Type B pancreatic cell (in vitro differentiated cells): ENCODE measurements around the gene EIF3I. TPM values are rescaled to one million over a fixed set of nuclear protein-coding genes. Genes with fewer than 3 reads are reported as not detected.

ENCODE experiments used
- DNase-seq: peaks from one replicate; pipeline ENCODE4 v3.0.0; 2021; ENCODE audit warnings: mixed read lengths; ENCODE audit not compliant: unreplicated experiment; ENCODE audit errors: extremely low spot score
- H3K27ac Mint-ChIP-seq: 2 replicates; pipeline ENCODE4 v1.8.0; 2021; ENCODE audit warnings: mild to moderate bottlenecking, mixed read lengths
- H3K27me3 Mint-ChIP-seq: 2 replicates; pipeline ENCODE4 v1.8.0; 2021; ENCODE audit warnings: mixed read lengths
- H3K36me3 Mint-ChIP-seq: 2 replicates; pipeline ENCODE4 v1.8.0; 2021; ENCODE audit warnings: mixed read lengths
- H3K4me1 Mint-ChIP-seq: one replicate; pipeline ENCODE4 v1.8.0; 2021; ENCODE audit warnings: mixed read lengths; ENCODE audit not compliant: unreplicated experiment
- H3K4me3 Mint-ChIP-seq: 2 replicates; pipeline ENCODE4 v1.8.0; 2021; ENCODE audit warnings: mild to moderate bottlenecking, mixed read lengths
- H3K9me3 Mint-ChIP-seq: 2 replicates; pipeline ENCODE4 v1.8.0; 2021; ENCODE audit warnings: mixed read lengths
- CTCF ChIP-seq: fragments of 200-600 bp; sonication (generic); conservative IDR thresholded peaks from 2 replicates; pipeline ENCODE4 v1.5.0; 2021; ENCODE audit warnings: antibody characterized with exemption, mild to moderate bottlenecking
- total RNA-seq: library from RNA; stranded (reverse); gene quantifications from 2 replicates; pipeline ENCODE4 v1.2.1, GENCODE V29; 2021; ENCODE audit warnings: low replicate concordance

EIF3I gene
- total RNA-seq, 1 donor from 2014 or later, result 179 TPM

GRCh38 chr1:32239790-32240139, 17.6 kb downstream of the EIF3I start:
- no peak for DNase-seq
- no peaks in the 10 kb centered on the region for H3K9me3 Mint-ChIP-seq
- H3K27ac Mint-ChIP-seq, result peak overlapping the region; percentile 55
- no peak for TF ChIP-seq CTCF
- no peaks in the 10 kb centered on the region for H3K36me3 Mint-ChIP-seq
- no peaks in the 10 kb centered on the region for H3K27me3 Mint-ChIP-seq
- H3K4me3 Mint-ChIP-seq, result peak overlapping the region; percentile 91
- peaks cover 22% of the 10 kb centered on the region for H3K4me1 Mint-ChIP-seq

GRCh38 chr1:32240140-32240951, 18.1 kb downstream of the EIF3I start:
- H3K4me1 Mint-ChIP-seq, result peaks cover 22% of the 10 kb centered on the region
- peak overlapping the region; percentile 91 for H3K4me3 Mint-ChIP-seq
- H3K9me3 Mint-ChIP-seq, result no peaks in the 10 kb centered on the region
- no peaks in the 10 kb centered on the region for H3K36me3 Mint-ChIP-seq
- H3K27ac Mint-ChIP-seq, result peak overlapping the region; percentile 81
- TF ChIP-seq CTCF, result peak; percentile 30
- peak; percentile 80 for DNase-seq
- H3K27me3 Mint-ChIP-seq, result no peaks in the 10 kb centered on the region

GRCh38 chr1:32241001-32241763, 19.0 kb downstream of the EIF3I start:
- no peak for TF ChIP-seq CTCF
- no peaks in the 10 kb centered on the region for H3K36me3 Mint-ChIP-seq
- peaks cover 20% of the 10 kb centered on the region for H3K4me1 Mint-ChIP-seq
- no peaks in the 10 kb centered on the region for H3K27me3 Mint-ChIP-seq
- H3K4me3 Mint-ChIP-seq, result peak overlapping the region; percentile 91
- H3K27ac Mint-ChIP-seq, result peak overlapping the region; percentile 81
- no peak for DNase-seq
- no peaks in the 10 kb centered on the region for H3K9me3 Mint-ChIP-seq

GRCh38 chr1:32242341-32242851, 20.2 kb downstream of the EIF3I start:
- DNase-seq, result no peak
- no peak overlapping the region for H3K27ac Mint-ChIP-seq

GRCh38 chr1:32246888-32247273, 24.7 kb downstream of the EIF3I start, which contains the start of gene FAM167B:
FAM167B (plus strand) TSS chr1:32247222; CDS start chr1:32247422, 200 bp downstream.
- Mint-ChIP-seq H3K36me3 (no peaks in the 10 kb centered on the region), H3K27ac (no peak within 1 kb of the TSS), H3K27me3 (peaks cover 4% of the 10 kb centered on the region), H3K4me1 (peaks cover 22% of the 10 kb centered on the region), H3K9me3 (no peaks in the 10 kb centered on the region), H3K4me3 (peak within 1 kb of the TSS; percentile 65)
- TF ChIP-seq CTCF, result no peak
- no peak for DNase-seq

More at GRCh38 chr1:32242341-32242851, 20.2 kb downstream of the EIF3I start:
- Mint-ChIP-seq H3K36me3 (no peaks in the 10 kb centered on the region), H3K4me1 (peaks cover 19% of the 10 kb centered on the region), H3K9me3 (no peaks in the 10 kb centered on the region), H3K27me3 (no peaks in the 10 kb centered on the region), H3K4me3 (peak overlapping the region; percentile 31)
- no peak for TF ChIP-seq CTCF
